GM18502 (cell line): ENCODE data around the gene ZSWIM6.

Experiments used
- ATAC-seq: cut with Tn5 transposase; IDR thresholded peaks from one replicate; pipeline ENCODE4 v1.9.1; 2021; ENCODE audit warnings: mild to moderate bottlenecking; ENCODE audit not compliant: unreplicated experiment, poor library complexity

ZSWIM6 gene

GRCh38 chr5:61467766-61468482 lies 135.9 kb downstream of the ZSWIM6 start:
- ATAC-seq, result no peak

- no peak for ATAC-seq
Observed at GRCh38 chr5:61468483-61468865, 136.4 kb downstream of the ZSWIM6 start.

GRCh38 chr5:61471352-61471751 lies 139.3 kb downstream of the ZSWIM6 start:
- no peak for ATAC-seq

- ATAC-seq, result no peak
Observed at GRCh38 chr5:61472172-61472958, 140.3 kb downstream of the ZSWIM6 start.

GRCh38 chr5:61474746-61475145 lies 142.7 kb downstream of the ZSWIM6 start:
- ATAC-seq, result no peak

- no peak for ATAC-seq
Observed at GRCh38 chr5:61477788-61478187, 145.7 kb downstream of the ZSWIM6 start.

- ATAC-seq, result no peak
Observed at GRCh38 chr5:61479850-61480614, 148.0 kb downstream of the ZSWIM6 start.

- no peak for ATAC-seq
Observed at GRCh38 chr5:61482980-61483379, 150.9 kb downstream of the ZSWIM6 start.

GRCh38 chr5:61486476-61486875 lies 154.4 kb downstream of the ZSWIM6 start:
- no peak for ATAC-seq

GRCh38 chr5:61489574-61489973 lies 157.5 kb downstream of the ZSWIM6 start:
- no peak for ATAC-seq

- ATAC-seq, result no peak
Observed at GRCh38 chr5:61491861-61492260, 159.8 kb downstream of the ZSWIM6 start.

- ATAC-seq, result no peak
Observed at GRCh38 chr5:61493973-61494372, 161.9 kb downstream of the ZSWIM6 start.

GRCh38 chr5:61496446-61496845 lies 164.4 kb downstream of the ZSWIM6 start:
- ATAC-seq, result no peak

GRCh38 chr5:61496860-61497259 lies 164.8 kb downstream of the ZSWIM6 start:
- ATAC-seq, result no peak

GRCh38 chr5:61498121-61498520 lies 166.1 kb downstream of the ZSWIM6 start:
- no peak for ATAC-seq

GRCh38 chr5:61501971-61502370 lies 169.9 kb downstream of the ZSWIM6 start:
- no peak for ATAC-seq

GRCh38 chr5:61504143-61504770 lies 172.2 kb downstream of the ZSWIM6 start:
- no peak for ATAC-seq

GRCh38 chr5:61505281-61505680 lies 173.2 kb downstream of the ZSWIM6 start:
- no peak for ATAC-seq

- ATAC-seq, result no peak
Observed at GRCh38 chr5:61507232-61507631, 175.2 kb downstream of the ZSWIM6 start.

GRCh38 chr5:61516946-61517345 lies 184.9 kb downstream of the ZSWIM6 start:
- no peak for ATAC-seq
